Activated CD8-positive, alpha-beta memory T cell treated with anti-CD3 and anti-CD28 coated beads for 4 hours (primary cell): ENCODE results near the gene HSD3B7.

Source experiments
- DNase-seq, 2 donors: peaks; one replicate each; pipeline ENCODE4 v3.0.0-alpha.2; 2020; ENCODE audit warnings: low read depth in 2 of 2

HSD3B7 gene

DNA sequence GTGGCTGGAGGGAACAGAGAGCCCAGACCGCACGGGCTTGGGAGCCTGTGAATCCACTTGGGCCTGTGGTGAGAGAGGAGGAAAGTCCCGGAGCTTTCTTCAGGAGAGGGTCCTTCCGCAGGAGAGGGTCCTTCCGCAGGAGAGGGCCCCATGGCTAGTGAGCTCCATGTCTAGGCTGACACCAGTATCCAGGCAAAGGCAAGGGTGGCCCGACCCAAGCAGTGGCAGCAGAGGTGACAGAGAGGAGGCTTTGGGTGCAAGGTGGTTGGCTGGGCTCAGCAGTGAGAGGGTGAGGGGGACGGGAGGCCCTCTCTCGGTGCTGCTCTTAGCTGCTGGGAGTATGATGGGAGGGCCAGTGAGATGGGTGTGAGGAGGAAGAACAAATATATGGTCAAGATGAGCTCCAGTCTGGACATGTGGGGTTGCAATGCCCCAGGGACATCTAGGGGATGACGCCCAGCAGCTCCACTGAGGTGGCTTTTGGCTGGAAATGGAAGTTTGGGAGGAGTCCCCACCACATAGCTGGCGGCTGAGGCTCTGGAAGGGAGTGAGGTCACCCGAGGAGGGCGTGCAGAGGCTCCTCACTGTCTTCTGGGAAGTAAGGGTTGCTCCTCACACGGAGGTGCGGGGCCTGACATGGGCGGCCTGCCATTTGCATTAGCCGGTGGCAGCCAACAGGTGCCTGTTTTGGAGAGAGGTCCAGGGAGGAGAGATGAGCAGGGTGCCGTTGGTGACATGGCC lies 2.3 kb upstream of the HSD3B7 start:
- no peak for DNase-seq

DNA sequence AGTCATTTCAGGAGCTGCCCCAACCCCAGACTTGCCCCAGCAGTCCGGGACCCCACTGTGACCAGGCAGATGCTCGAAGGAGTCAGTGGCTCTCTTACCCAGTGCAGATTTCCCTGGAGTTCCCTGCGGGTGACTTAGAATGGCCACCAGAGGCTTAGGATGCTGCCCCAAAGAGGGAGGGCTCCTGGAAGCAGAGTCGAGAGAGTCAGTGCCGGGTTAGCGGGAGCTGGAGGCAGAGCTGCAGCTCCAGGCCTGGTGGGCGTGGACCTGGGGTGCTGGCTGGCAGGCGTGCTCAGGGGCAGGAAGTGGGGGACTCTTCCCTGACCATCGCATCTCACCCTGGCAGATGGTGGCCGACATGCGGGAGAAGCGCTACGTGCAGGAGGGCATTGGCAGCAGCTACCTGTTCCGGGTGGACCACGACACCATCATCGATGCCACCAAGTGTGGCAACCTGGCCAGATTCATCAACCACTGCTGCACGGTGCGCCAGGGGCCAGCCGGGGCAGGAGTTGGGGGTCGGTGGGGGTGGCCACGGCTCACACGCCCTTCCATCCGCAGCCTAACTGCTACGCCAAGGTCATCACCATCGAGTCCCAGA lies 1.6 kb upstream of the HSD3B7 start:
- no peak for DNase-seq

DNA sequence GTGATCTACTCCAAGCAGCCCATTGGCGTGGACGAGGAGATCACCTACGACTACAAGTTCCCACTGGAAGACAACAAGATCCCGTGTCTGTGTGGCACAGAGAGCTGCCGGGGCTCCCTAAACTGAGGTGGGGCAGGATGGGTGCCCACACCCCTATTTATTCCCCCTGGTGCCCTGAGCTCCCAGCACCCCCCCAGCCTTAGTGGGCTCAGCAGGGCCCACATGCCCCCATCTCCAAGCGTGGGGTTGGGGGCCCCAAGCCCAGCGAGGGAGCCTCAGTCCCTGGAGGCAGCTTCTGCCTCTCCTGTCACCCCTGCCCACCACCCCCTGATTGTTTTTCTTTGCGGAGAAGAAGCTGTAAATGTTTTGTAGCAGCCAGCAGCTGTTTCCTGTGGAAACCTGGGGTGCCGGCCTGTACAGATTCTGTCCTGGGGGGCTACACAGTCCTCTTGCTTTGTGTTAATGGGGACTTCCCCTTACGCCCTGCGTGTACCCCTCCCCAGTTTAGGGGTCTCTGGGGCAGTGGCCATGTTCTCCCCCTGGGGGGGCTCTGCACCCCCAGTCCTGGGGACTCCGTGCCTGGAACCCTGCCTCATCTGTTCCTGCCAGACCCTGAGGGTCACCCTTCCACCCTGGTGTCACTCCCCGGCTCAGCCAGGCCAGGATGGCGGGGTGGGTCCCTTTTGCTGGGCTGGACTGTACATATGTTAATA lies 953 bp upstream of the HSD3B7 start:
- no peak for DNase-seq

DNA sequence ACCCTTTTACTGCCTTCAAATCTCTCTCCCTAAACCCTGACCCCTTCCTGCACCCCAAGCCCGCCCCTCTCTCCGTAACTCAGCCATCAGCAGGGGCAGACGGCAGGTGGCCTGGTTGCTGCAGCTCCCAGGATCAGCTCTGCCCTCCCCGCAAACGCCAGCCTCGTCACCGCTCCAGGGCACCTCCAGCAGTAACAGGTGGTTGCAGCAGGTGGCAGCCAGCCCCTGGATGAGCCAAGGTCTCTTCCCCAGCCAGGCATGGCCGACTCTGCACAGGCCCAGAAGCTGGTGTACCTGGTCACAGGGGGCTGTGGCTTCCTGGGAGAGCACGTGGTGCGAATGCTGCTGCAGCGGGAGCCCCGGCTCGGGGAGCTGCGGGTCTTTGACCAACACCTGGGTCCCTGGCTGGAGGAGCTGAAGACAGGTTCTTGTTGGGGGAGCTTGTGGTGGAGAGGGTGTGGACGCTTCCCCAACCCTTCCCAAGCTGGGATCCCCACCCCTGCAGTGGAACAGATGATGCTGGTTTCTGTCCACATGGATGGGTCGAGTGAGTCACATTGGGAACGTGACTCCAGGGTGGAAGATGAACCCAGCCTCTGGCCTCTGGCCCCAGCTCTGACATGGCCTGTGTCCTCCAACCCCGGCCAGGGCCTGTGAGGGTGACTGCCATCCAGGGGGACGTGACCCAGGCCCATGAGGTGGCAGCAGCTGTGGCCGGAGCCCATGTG lies 558 bp downstream of the HSD3B7 start:
- DNase-seq = no peak

DNA sequence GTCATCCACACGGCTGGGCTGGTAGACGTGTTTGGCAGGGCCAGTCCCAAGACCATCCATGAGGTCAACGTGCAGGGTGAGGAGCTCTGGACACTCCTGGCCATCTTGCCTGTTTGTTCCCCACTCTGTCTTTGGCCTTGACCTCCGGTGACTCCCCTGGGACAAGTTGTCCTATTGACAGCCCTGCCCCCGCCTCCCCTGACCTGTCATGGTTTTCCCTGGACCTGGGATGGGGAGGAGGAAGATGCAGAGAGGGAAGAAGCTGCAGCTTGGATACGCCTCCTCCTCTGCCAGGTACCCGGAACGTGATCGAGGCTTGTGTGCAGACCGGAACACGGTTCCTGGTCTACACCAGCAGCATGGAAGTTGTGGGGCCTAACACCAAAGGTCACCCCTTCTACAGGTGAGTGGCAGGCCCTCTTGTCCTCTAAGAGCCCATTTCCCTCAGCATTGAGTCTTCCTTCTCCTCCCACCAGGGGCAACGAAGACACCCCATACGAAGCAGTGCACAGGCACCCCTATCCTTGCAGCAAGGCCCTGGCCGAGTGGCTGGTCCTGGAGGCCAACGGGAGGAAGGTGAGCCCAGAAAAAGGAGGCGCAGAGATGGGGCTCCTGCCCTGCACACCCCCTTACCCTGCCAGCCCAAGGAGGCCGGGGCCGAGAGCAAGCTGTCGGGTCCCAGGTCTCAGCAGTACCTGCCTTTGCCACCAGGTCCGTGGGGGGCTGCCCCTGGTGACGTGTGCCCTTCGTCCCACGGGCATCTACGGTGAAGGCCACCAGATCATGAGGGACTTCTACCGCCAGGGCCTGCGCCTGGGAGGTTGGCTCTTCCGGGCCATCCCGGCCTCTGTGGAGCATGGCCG lies 1.4 kb downstream of the HSD3B7 start:
- DNase-seq = no peak

- no peak for DNase-seq
These were observed 2.7 kb downstream of the HSD3B7 start for GRCh38 chr16:30987581-30988190.

DNA sequence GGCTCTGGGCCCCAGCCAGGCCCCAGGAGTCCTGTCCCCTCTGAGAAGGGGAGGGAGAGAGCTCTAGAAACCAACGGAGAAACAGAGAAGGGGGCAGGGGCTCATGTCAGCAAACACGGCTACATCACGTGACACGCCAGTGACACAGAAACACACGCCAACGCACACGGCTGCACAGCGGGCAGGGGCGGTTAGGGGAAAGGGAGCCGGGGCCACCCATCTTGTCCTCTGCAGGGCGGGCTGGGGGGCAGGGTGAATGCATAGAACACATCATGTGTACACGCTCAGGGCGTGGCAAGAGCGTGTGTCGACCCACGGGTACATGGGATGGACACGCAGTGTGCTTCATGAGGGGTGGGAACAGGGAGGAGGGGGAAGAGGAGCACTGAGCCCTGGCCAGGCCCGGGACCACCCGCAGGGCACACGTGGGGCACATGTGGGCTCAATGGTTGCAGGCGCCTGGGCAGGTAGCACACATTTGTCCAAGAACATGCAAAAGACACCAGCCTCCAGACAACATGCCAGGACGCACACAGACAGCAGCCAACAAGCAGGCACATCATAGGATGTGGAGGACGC lies 4.6 kb downstream of the HSD3B7 start:
- no peak for DNase-seq

- no peak for DNase-seq
These were observed 5.1 kb downstream of the HSD3B7 start for GRCh38 chr16:30990105-30990504.

- no peak for DNase-seq
These were observed 6.0 kb downstream of the HSD3B7 start for GRCh38 chr16:30991052-30991451.

GRCh38 chr16:30992276-30992780 lies 7.3 kb downstream of the HSD3B7 start:
- DNase-seq = no peak

DNA sequence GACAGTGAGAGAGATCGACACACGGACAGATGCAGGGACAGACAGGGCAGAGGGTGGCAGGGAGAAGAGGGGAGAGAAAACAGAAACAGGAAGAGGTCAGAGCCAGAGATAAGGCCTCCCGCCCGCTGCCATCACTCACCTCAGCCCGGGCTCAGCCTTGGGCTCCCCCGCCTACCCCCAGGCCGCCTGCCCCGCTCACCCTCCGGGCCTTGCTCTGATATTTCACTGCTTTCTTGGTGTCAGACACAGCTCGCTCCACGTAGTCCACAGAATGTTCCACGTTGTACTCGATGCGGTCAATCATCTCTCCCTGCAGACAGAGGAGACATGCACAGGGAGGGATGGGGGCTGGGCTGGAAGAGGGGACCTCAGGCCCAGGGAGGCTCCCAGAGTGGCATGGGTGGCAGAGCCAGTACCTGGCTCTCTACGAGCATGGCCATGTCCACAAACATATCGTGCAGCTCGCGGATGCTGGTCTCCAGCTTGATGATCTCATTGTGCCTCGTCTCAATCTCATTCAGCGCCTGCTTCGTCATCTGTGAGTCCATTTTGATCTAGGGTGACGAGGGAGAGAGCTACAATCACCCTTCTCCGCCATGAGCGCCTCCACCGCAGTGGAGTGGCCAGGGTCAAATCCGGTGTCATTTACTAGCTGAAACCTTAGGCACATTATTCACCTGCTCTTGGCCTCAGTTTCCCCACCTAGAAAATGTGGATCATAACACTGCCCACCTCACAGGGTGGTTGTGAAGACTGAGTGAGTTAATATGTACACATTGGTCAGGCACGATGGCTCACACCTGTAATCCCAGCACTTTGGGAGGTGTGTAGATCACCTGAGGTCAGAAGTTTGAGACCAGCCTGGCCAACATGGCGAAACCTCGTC lies 8.2 kb downstream of the HSD3B7 start:
- DNase-seq = no peak

GRCh38 chr16:30995927-30996323 lies 10.9 kb downstream of the HSD3B7 start:
- DNase-seq = no peak

DNA sequence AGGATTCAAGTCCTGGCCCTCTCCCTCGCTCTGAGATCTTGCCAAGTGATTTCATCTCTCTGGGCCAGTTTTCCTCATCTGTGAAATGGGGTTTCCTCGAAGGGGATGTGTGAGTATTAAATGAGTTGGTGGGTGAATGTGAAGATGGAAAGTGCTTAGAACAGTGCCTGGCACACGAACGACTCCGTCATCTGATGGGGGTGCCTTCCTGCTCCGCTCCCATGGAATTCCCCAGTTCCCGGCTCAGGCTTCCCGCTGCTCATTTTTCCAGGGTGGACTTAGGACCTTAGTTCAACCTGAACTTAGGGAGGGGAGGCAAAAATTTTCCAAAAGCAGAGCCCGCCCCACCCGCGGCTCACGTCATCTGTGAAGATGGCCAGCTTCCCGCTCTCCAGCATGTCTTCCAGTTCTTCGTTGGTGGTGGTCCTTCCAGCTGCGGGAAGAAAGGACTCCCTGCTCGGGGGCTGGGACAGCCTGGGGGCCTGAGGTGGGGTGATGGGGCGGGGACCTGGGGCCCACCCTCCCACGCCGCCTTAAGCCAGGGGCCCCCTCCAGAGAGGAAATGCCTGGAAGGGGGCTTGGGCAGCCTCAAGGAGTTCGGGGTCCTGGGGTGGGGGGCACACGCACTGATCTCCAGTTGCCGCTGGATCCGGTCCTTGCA lies 11.4 kb downstream of the HSD3B7 start:
- DNase-seq = no peak

- DNase-seq = peak; percentile 64 to 68
These were observed 12.1 kb downstream of the HSD3B7 start for GRCh38 chr16:30996985-30997724.

DNA sequence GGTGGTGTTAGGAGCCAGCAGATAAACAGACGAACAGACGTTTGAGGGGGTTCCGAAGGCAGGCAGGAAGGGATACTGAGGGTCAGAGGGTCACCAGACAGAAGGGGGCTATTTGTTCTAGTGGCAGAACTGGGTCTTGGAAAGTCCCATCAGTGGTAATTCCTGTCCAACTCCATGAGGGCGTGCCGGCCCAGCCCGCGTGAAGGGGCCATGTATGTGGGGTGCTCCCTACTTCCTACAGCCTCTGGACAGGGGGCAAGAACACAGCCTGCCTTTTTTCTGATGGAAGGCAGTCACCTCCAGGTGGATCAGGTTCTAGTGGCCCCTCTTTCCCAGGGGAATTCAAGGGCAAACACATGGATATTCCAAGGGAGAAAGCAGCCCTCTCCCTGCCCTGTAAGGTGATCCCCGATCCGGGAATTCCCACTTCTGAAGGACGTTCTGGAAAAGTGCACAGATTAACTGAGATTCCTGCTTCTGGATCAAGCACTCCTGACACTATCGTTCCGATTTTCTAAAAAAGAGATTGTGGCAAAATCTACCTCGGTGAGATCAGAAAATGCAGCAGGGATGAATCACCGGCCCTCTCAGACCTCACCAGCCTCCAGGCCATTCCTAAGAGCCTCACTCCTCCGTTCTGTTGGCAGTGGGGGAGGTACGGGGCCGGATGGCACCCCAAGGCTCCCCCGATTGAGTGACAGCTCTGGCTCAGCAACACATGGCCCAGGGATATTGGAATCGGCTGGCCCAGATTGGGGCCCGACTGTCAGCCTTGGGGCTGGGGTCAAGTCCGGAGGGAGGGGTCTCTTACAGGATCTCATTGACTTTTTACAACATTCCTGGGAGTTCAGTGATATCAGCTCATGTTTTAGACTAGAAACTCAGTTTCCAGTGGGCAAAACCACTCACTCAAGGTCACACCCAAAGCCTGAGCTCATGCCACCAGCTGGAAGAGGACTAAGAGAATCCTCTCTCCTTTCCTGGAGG lies 13.0 kb downstream of the HSD3B7 start:
- DNase-seq = no peak

GRCh38 chr16:30998852-30999761 lies 14.1 kb downstream of the HSD3B7 start:
- no peak for DNase-seq
